Sigmoid colon (tissue), 4 donors: ENCODE measurements around the gene RHEB.

Source experiments
- CTCF ChIP-seq, 4 experiments: fragments of 450-650 bp in 3 of 4; fragments of 200-600 bp in 1 of 4; IDR thresholded peaks; one replicate each; pipeline ENCODE4 v1.5.1; 2016 to 2019; ENCODE audit warnings: antibody characterized with exemption in 4 of 4, mild to moderate bottlenecking in 3 of 4, moderate library complexity in 2 of 4
- EP300 ChIP-seq, 4 donors: sonication (generic); formaldehyde crosslinking; IDR thresholded peaks; one replicate each; pipeline ENCODE4 v1.6.1; 2017; ENCODE audit warnings: antibody characterized with exemption in 4 of 4
- POLR2A ChIP-seq, 2 donors: fragments of 450-650 bp; IDR thresholded peaks; one replicate each; pipeline ENCODE4 v1.6.1; 2016; ENCODE audit warnings: antibody characterized with exemption in 2 of 2, mild to moderate bottlenecking in 2 of 2, moderate library complexity in 2 of 2

DNA sequence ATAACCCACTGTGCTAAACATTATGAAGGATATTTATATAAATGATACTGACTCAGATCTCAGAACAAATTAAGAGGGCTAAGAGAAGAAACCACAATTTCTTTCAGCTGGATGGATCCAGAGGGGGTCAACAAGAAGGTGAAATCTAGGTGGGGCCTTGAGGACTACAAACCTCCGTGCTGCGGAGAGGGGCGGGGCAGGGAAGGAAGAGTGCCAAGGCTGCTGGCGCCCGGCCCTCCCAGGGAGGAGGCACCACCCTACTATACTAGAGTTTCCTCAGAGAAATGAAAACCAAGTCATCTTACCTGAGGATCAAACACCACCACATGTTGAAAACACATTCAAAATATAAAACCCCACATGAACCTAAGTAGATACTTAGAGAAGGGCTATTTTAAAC lies 50.4 kb downstream of the RHEB start:
- no peak for TF ChIP-seq CTCF (IDR thresholded peaks at IDR 0.05)
- no peak for TF ChIP-seq EP300 (IDR thresholded peaks at IDR 0.05)
- TF ChIP-seq POLR2A (IDR thresholded peaks at IDR 0.05): no peak
